Natural killer cell (primary cell): ENCODE measurements around the gene IGFLR1. TPM values are rescaled to one million over a fixed set of nuclear protein-coding genes. Genes with fewer than 3 reads are reported as not detected.

Experiments used
- ATAC-seq, 3 donors: fragments of 150-1000 bp in 2 of 3; fragments of 200-7000 bp in 1 of 3; cut with Tn5 transposase; 1 replicate in 1 of 3; 2 replicates in 2 of 3; pipeline ENCODE4 v1.10.0; 2021; ENCODE audit warnings: mild to moderate bottlenecking in 2 of 3, moderate library complexity in 2 of 3
- DNase-seq, 2 donors: peaks; one replicate each; pipeline versions ENCODE4 v3.0.0 to v3.0.0-alpha.2; 2013 to 2021; ENCODE audit warnings: mixed read lengths in 1 of 2
- H3K27ac ChIP-seq: one replicate; pipeline ENCODE4 v1.5.1; 2013; ENCODE audit warnings: mild to moderate bottlenecking, low read length
- H3K27me3 ChIP-seq: one replicate; pipeline ENCODE4 v1.6.1; 2013; ENCODE audit warnings: low read length; ENCODE audit not compliant: control insufficient read depth, insufficient read depth
- H3K36me3 ChIP-seq: one replicate; pipeline ENCODE4 v1.6.1; 2013; ENCODE audit warnings: low read length; ENCODE audit not compliant: control insufficient read depth, insufficient read depth
- H3K4me1 ChIP-seq: one replicate; pipeline ENCODE4 v1.6.1; 2013; ENCODE audit warnings: low read length; ENCODE audit not compliant: control insufficient read depth, insufficient read depth
- H3K4me3 ChIP-seq: one replicate; pipeline ENCODE4 v1.5.1; 2013; ENCODE audit warnings: low read length
- H3K9me3 ChIP-seq: one replicate; pipeline ENCODE4 v1.6.1; 2013; ENCODE audit warnings: low read length; ENCODE audit not compliant: control insufficient read depth, insufficient read depth
- H3K27ac Mint-ChIP-seq, 2 donors: one replicate each; pipeline ENCODE4 v1.8.0; 2022; ENCODE audit warnings: mild to moderate bottlenecking in 2 of 2, mixed read lengths in 2 of 2, moderate library complexity in 1 of 2
- H3K27me3 Mint-ChIP-seq, 2 donors: one replicate each; pipeline ENCODE4 v1.8.0; 2022; ENCODE audit warnings: low read depth in 2 of 2, mixed read lengths in 2 of 2
- H3K36me3 Mint-ChIP-seq: one replicate; pipeline ENCODE4 v1.8.0; 2022; ENCODE audit warnings: mixed read lengths
- H3K4me1 Mint-ChIP-seq, 2 donors: one replicate each; pipeline ENCODE4 v1.8.0; 2022; ENCODE audit warnings: mixed read lengths in 2 of 2
- H3K4me3 Mint-ChIP-seq: one replicate; pipeline ENCODE4 v1.8.0; 2022; ENCODE audit warnings: mild to moderate bottlenecking, moderate library complexity, mixed read lengths
- H3K9me3 Mint-ChIP-seq, 2 donors: one replicate each; pipeline ENCODE4 v1.8.0; 2022; ENCODE audit warnings: mixed read lengths in 2 of 2
- CTCF ChIP-seq: fragments of 200-600 bp; IDR thresholded peaks from one replicate; pipeline ENCODE4 v1.8.0; 2022; ENCODE audit warnings: antibody characterized with exemption
- WGBS: methylation state at CpG from one replicate; pipeline ENCODE4 v1.1.7; 2013; ENCODE audit warnings: missing lambda C conversion rate; ENCODE audit not compliant: insufficient coverage; 5-methylcytosine and 5-hydroxymethylcytosine counted together
- intact Hi-C: fragments of 100-400 bp; cut with micrococcal nuclease; formaldehyde crosslinking; loops from one replicate; pipeline ENCODE4 v1.14.2; 2022
- total RNA-seq, 4 donors: library from RNA; stranded (reverse); fragments of 120-200 nt in 1 of 4; gene quantifications; one replicate each; pipeline versions ENCODE4 v1.2.3 to v1.2.4, GENCODE V29; 2013 to 2022

The IGFLR1 gene
- total RNA-seq, 3 donors from 2014 or later (not counting 1 experiment from before 2014, with no cell fraction given), result 57.7 to 75.6 (median 69.6) TPM

DNA sequence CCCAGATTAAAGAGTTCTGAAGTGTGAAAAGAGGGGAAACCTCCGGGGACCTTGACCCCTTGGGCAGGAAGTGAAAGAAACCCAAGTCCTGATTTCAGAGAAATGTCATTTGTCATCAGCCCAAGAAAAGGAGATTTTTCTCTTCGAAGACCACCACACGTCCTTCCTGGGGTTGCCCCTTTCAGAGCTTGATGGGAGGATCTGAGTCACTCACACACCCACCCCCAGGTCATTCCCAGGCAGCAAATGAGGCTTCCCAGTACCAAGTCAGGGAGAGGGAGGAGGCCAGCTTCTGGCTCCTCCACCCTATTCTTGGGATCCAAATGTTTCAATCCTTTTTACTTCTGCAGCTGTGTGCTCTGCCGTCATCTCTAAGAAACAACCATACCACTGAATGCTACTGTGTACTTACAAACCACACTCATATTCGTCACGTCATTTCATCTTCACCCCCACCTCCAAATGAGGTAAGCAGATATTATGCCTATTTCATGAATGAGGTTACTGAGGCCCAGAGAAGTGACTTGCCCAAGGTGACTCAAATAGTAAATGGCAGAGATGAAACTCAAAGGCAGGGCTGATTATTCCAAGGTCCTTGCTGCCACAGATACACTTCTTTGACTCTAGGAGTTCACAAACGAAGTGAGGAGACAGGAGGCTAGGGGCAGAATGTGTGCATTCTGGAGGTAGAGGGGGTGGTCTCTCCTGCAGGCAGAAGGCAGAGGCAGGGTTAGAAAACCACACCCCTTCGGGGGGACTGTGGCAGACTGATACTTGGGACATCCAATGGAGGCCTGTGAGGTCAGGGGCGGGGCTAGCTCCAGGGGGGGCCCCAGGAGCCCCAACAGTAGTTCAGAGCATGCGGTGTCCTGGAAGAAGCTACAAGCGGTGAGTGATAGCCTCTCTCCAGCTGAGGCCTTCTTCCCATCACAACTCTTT is 29.4 kb downstream of the IGFLR1 start:
- Mint-ChIP-seq H3K27me3 (no peaks in the 10 kb centered on the region), H3K4me1 (peaks cover 10 to 26% of the 10 kb centered on the region in 2 donors), H3K9me3 (no peaks in the 10 kb centered on the region), H3K27ac (peak overlapping the region in 1 of 2 donors; percentile 66), H3K4me3 (peak overlapping the region; percentile 50), H3K36me3 (no peaks in the 10 kb centered on the region)
- ATAC-seq (no peak), DNase-seq (peak in 1 of 2 donors; percentile 78)
- intact Hi-C loops, result no loop called here
- Histone ChIP-seq H3K4me3 (no peak overlapping the region), H3K36me3 (no peaks in the 10 kb centered on the region), H3K27me3 (no peaks in the 10 kb centered on the region), H3K27ac (peak overlapping the region; percentile 64), H3K9me3 (no peaks in the 10 kb centered on the region), H3K4me1 (peaks cover 41% of the 10 kb centered on the region)
- TF ChIP-seq CTCF, result no peak
- 61% methylated on average over 11 of the region's 11 CpGs for WGBS

DNA sequence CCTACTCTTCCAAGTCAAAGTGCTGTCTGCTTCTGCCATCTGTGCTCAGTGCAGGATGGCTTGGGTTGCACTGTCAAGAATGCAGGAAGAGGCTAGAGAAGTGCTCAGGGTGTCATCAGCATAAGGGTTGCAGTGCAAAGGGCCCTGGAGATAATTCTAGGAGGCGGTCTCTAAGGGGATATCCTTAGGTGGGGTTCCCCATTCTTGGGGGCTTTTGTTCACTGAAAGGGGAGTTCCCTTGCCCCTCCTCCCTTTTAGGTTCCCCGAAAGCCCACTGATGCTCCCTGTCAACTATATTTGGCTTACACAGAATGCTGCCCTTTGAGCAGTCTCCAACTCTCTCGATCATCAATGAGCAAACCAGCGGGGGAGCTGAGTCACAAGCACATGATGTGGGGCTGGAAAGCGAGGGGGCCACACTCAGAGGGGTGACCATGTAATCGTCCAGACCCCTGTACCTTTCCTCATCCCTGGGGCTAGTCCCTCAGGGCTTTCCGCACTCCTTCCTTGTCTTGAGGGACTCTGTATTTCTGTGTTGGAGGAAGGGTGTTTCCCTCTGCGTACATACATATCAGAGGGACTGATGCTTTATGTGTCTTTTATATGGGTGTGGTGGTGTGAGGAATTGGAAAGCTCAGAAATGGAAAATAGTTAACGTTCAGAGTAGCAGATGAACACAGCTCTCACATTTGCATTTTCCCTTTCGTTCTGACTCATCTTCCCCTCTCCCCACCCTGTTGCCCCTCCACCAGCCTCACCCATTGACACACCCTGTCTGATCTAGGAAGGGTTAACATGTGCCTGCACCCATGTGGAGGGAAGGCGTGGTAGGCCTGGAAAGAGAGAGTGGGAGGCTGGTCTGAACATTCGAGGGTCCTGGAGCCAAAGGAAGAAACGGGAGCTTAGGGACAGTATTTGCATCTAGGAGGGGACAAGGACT is 31.2 kb downstream of the IGFLR1 start:
- peaks cover 1 to 12% of the 10 kb centered on the region in 2 donors for H3K4me1 Mint-ChIP-seq
- H3K27ac Mint-ChIP-seq, result no peak overlapping the region
- no peak for ATAC-seq
- no peaks in the 10 kb centered on the region for H3K27me3 ChIP-seq
- no peak for TF ChIP-seq CTCF
- no peak overlapping the region for H3K4me3 Mint-ChIP-seq
- H3K36me3 Mint-ChIP-seq, result no peaks in the 10 kb centered on the region
- no peaks in the 10 kb centered on the region for H3K9me3 ChIP-seq
- H3K27ac ChIP-seq, result peak overlapping the region; percentile 65
- intact Hi-C loops, result no loop called here
- 64% methylated on average over 13 of the region's 13 CpGs for WGBS
- no peaks in the 10 kb centered on the region for H3K9me3 Mint-ChIP-seq
- H3K4me3 ChIP-seq, result no peak overlapping the region
- no peaks in the 10 kb centered on the region for H3K27me3 Mint-ChIP-seq
- no peaks in the 10 kb centered on the region for H3K36me3 ChIP-seq
- peak in 1 of 2 donors; percentile 55 for DNase-seq
- peaks cover 29% of the 10 kb centered on the region for H3K4me1 ChIP-seq

DNA sequence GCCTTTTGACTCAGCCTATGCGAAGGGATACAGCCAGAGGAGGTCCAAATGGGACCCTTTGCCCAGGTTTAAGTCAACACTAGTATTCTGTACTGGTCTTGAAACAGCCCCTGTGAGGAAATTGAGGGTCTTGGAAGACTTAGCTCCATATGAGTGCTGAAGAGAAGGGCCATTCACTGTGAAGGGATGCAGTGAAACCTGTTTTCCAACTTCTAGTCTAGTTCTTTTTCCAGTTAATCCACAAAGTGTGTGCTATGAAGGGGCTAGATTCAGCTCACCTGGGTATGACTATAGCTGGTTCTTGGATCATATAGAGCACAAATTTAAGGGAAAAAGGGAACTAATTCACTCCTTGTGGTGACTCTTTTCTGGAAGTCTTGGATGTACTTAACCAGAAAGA is 33.9 kb downstream of the IGFLR1 start:
- intact Hi-C loops, result no loop called here
- no peak for DNase-seq
- Histone ChIP-seq H3K27ac (no peak overlapping the region), H3K36me3 (no peaks in the 10 kb centered on the region), H3K4me3 (no peak overlapping the region), H3K27me3 (no peaks in the 10 kb centered on the region), H3K4me1 (peaks cover 13% of the 10 kb centered on the region), H3K9me3 (no peaks in the 10 kb centered on the region)
- no peaks in the 10 kb centered on the region for H3K36me3 Mint-ChIP-seq
- no peaks in the 10 kb centered on the region for H3K9me3 Mint-ChIP-seq
- 94% methylated on average over 1 of the region's 1 CpG for WGBS
- no peaks in the 10 kb centered on the region for H3K4me1 Mint-ChIP-seq
- H3K27ac Mint-ChIP-seq, result no peak overlapping the region
- ATAC-seq, result no peak
- TF ChIP-seq CTCF, result no peak
- H3K27me3 Mint-ChIP-seq, result no peaks in the 10 kb centered on the region
- H3K4me3 Mint-ChIP-seq, result no peak overlapping the region
